ENCODE measurements around the gene PIGZ. TPM values are rescaled to one million over a fixed set of nuclear protein-coding genes. Genes with fewer than 3 reads are reported as not detected.

PIGZ gene
- total RNA-seq, 1 experiment from 2014 or later, result 0.59 TPM

DNA sequence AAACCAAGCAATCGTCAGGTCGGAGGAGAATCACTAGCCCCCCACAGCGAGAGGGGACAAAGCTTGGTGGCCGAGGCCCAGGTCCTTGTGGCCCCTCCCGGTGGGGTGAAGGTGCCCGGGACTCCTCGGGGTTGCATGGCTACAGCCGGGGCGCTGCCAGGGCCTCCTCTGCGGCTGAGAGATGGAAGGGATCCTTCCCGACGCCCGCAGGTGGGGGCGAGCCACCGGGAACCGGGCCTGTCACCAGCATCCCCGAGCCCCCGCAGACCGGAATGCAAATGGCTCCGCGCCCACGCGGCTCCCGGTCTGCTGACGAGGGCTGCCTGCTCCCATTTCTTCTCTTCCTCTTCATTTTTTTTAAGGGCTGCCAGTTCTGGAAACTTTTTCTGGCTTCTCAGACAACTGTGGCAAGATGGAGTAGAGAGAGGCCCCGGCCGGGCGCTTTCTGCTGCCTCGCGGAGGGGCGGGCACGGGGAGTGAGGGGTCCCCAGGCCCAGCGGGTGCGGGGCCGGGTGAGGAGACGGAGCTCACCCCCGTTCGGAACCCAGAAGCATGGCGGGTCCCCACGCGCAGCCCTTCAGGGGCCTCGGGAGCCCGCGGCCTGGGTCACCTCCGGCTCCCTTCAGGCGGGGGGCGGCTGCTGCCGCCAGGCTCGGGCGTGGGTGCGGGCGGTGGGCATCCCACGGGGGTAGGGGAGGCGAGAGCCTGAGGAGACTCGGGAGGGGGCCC, 33.5 kb upstream of the PIGZ start:
- DNase-seq (ENCODE audit: low spot score), result no peak

DNA sequence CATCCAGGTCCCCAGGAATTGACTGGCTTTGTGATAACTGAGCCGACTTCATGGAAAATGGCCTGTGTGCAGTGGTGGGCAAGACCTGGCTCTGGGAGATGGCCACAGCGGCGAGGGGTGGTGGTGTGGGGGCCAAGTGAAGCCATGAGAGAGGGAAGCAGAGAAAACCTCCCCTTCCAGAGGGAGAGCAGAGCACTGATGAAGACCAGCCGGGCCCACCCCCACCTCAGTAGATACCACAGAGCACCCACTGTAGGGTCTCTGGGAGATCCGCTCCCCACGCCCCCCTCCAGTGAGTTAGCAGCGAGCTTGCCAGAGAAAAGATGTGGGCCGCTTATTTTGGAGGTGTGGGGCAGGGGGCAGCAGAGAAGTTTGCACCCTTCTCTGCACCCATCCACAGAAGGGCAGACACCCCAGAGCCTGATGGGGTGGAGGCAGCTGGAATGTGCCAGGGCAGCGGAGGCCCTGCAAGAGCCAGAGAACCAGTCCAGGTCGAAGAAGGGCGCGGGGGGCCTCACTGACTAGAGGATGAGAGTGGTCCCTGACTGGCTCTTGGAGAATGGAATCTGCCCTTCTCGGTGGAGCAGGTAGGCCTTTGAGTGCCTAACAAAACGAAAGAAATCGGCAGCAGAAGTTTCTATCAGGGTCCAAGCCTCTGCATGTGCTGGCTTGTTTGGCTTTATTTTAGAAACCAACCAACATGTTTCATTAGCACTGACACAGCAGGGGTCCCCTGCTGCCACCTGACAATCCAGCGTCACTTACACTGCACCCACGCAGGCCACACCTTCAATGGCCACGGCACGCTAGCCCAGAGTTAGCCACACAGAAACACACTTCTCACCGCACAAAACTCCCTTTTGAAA, 32.7 kb upstream of the PIGZ start:
- DNase-seq (ENCODE audit: low spot score), result no peak

GRCh38 chr3:197000211-197000610, 31.6 kb upstream of the PIGZ start:
- DNase-seq (ENCODE audit: low spot score), result peak; percentile 46

DNA sequence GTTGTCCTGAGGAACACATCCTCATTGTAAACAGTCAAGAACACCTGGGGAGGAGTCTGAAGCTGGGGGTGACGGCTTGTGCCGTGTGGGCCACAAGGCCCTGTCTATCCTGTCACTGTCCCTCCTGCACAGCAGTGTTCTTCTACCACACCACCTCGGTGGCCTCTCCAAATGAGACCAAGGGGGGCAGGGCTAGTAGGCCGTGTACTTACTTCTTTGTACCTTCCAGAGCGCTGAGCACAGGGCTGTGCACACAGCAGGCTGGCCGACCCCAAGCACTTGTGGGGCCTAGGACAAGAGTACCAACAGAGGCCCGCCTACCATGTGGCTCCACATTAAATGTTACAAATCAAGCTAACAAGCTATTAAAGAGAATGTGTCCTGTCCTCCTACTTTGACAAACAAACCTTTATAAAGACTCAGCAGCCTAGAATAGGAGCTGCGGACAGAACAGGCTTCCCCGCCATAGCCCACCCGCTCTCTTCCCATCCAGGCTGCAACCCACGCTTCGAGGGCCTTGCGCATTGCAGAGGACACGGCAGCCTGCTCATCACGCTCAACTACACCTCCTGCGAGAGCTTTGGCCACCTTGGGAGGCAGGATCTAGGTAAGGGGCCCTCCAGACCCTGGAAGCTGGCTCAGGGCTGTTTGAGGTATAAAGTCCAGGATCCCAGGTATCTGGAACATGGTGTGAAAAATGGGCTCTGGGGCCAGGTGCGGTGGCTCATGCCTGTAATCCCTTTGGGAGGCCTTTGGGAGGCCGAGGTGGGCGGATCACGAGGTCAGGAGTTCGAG, 30.5 kb upstream of the PIGZ start:
- DNase-seq (ENCODE audit: low spot score), result no peak

- DNase-seq (ENCODE audit: low spot score), result no peak
These were observed 28.7 kb upstream of the PIGZ start for GRCh38 chr3:196997311-196997710.

DNA sequence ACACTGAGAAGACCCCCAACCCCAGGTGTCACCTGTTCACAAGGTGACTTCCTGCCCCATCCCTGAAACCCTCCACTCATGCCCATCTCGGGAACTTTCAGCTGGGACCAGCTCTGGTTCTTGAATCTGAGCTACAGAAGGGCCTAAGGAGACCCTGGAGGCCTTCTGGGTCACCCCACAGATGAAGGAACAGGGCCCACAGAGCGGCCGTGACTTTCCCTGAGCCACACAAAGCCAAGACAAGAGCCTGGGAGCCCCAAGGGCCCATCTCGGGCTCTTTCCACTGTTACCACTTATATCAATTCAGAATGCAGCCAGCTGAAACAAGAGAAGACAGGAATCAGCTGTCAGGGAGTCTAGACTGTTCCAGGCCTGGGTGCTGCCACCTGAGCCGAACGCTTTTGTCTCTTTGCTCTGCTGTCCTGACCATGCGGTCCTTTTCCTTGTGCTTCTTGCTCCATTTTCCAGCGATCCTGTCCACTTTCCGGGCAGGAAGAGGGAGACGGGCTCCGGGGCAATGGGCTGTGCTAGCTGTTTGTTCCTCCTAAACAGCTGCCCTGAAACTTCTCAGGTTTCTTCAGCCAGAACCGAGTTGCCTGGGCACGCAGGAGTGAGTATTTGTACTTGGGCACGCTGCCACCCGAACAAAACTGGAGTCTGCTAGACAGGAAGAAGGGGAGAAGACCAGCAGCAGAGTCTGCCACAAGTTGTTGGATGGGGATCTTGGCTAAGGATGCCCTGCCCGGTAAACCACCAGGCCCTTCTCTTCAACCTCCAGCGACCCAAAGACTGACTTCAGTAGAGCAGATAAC, 28.0 kb upstream of the PIGZ start:
- no peak for DNase-seq (ENCODE audit: low spot score)

DNA sequence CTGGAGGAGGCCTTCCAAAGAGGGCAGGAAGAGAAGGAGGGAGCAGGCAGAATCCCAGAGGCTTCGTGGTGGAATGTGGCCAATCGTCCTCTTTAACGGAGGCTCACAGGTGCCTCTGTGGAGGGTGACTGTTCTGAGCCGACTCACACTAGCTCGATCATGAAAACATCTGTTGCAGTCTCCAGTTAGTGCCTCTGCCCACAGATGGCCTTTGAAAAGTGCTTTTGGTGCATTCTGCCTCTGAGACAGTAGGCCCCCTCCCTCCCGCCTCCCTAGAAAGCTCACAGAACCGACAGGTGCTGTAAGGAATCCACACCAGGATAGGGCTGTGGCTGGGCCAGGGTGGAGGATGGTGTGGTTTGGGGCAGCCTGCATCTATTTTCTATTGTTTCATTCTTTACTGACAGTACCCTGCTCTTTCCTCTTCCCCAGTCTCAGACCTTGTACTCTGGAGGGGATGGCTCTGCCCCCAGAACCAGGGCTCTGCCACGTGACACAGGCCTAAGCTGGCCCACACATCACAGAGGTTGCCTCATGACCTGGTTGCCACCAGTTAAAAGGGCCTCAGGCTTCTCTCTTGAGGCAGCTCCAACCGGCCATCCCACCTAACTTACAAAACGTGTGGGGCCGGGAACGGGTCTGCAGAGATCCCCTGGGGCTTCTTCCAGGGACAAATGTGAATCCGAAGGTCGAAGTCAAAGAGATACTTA, 27.2 kb upstream of the PIGZ start:
- peak; percentile 23 for DNase-seq (ENCODE audit: low spot score)

GRCh38 chr3:196995027-196995426, 26.4 kb upstream of the PIGZ start:
- no peak for DNase-seq (ENCODE audit: low spot score)

DNA sequence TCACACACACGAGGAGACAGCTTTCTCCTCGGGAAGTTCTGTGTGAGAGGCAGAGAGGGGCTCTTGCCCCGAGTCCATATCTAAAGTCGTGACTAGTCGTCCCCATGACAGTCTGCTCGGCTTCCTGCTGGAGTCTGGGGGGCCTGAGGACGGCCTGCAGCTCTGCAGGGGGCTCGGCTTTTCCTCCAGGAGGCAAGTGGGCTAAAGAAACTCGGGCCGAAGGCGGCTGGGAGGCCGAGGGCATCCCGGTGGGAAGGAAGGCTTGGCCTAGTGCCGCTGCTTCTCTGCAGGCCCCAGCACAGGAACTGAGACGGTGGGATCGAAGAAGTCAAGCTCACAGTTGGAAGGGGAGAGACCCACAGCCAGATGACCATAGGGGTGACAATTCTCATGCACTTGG, 25.4 kb upstream of the PIGZ start:
- no peak for DNase-seq (ENCODE audit: low spot score)

DNA sequence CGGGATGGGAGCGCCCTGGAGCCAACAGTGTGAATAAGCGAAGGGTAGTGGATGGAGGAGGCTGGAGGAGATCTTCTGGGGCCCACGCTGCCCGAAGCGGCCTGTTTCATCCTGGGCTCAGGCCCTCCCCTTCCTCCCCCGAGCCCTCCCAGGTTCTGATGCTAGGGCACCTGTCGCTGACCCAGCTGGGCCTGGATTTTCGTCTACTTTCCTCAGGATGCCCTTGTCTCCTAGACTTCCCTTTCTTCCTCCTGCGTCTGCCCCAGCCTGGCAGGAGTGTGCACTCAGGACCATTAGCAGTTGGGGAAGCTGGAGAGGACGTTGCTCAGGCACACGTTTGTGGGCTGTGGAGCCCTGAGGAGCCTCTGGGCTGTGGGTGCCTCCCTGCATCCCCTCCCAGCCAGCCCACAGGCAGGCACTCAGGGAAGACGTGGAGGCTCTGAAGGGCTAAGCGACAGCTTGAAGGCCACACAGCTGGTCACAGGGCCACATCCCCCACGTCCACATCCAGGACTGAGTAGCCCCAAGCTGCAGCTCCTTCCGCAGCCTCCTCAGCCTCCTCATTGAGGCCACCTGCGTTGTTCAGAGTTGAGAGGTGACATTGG, 23.9 kb upstream of the PIGZ start:
- no peak for DNase-seq (ENCODE audit: low spot score)

GRCh38 chr3:196991581-196992460, 23.2 kb upstream of the PIGZ start:
- DNase-seq (ENCODE audit: low spot score), result no peak

DNA sequence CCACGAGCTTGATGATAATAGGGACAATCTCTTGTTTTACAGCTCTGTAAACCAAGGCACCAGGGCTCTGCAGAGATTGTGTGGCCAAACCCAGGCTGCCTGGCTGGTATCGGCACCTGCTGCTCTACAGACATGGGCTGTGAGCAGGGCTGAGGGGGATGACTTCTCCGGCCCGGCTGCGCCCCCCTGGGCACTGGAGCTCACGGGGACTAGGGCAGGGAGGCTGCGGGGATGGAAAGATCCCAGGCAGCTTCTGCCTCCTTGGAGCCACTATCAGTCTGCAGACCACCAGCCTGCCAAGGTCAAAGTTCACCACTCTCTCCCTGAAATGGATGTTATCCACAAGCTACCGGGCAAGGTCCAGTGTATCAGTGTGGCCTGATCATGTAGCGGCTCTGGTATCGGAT, 22.0 kb upstream of the PIGZ start:
- no peak for DNase-seq (ENCODE audit: low spot score)

GRCh38 chr3:196989721-196990262, 21.2 kb upstream of the PIGZ start:
- DNase-seq (ENCODE audit: low spot score), result no peak

DNA sequence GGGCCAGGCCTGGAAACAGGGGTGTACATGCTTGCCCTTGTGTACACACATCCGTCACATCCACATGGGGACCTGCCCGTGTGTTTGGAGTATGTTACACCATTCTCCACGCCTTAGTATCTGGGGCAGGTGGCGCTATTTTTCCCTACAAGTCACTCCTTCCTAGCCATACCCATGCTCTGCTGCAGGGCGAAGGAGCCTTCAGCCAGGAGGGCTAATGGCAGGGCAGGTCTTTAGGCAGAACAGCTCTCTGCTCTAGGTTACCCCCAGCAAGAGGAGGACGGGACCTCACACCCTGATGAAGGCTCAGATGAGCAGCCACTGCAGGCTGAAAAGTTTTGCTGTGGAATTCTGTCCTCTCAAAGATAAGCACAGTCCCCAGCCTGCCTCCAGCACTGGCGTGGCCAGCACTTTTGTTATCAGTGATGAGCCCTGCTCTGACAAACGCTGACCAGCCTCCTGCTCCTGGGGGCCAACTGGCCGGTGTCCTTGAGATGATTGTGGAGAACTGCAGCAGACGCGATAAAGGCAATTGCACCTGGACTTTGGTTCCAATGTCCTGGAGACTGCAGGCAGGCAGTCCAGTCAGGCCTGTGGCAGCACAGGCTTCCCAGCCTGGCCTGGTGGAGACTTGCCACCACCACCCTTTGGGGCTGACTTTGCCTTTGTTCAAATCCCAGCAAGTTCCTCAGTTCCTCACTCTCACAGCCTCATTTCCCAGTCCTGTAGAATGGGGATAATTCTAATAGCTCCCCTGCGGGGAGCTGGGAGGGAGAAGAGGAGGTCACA, 19.8 kb upstream of the PIGZ start:
- no peak for DNase-seq (ENCODE audit: low spot score)

- DNase-seq (ENCODE audit: low spot score), result no peak
These were observed 18.4 kb upstream of the PIGZ start for GRCh38 chr3:196987022-196987421.

- DNase-seq (ENCODE audit: low spot score), result no peak
These were observed 17.6 kb upstream of the PIGZ start for GRCh38 chr3:196985954-196986885.

- no peak for DNase-seq (ENCODE audit: low spot score)
These were observed 16.7 kb upstream of the PIGZ start for GRCh38 chr3:196985298-196985697.
